Sigmoid colon (tissue), 4 donors: ENCODE data around the gene COBL.

Experiments used
- CTCF ChIP-seq, 4 experiments: fragments of 450-650 bp in 3 of 4; fragments of 200-600 bp in 1 of 4; IDR thresholded peaks; one replicate each; pipeline ENCODE4 v1.5.1; 2016 to 2019; ENCODE audit warnings: antibody characterized with exemption in 4 of 4, mild to moderate bottlenecking in 3 of 4, moderate library complexity in 2 of 4
- POLR2A ChIP-seq, 2 donors: fragments of 450-650 bp; IDR thresholded peaks; one replicate each; pipeline ENCODE4 v1.6.1; 2016; ENCODE audit warnings: antibody characterized with exemption in 2 of 2, mild to moderate bottlenecking in 2 of 2, moderate library complexity in 2 of 2
- POLR2AphosphoS5 ChIP-seq, 4 donors: sonication (generic); formaldehyde crosslinking; IDR thresholded peaks; one replicate each; pipeline ENCODE4 v1.6.1; 2017; ENCODE audit warnings: antibody characterized with exemption in 4 of 4

DNA sequence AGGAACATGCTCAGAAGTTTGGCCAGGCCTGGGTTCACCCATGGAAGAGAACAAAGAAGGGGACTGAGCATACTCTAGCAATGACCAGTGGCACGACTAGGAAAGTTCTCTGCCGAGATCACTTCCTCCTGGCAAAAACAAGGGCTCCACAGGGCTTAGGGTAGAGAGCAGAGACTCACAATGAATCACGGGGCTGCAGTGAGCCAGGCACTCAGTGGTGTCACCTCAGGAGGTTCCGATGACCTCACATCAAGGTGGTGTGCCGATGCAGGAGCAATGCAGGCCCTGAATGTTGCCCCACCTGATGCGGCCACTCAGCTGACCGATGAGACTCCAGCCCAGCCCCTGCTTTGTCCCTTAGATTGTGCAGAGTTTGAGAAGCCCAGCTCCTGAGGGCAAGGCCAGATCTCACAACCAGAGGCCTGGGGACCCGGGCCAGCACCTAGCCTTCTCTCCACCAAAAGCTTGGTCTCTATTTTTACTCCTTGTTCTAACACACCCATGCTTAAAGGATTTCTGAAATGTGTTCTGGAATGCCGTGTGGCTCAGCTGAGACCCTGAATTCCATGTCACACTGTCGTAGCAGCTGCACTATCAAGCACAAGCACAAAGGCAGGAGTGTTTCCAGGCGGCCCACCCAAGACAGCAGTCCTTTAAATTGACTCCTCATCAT lies 60.9 kb downstream of the COBL start:
- TF ChIP-seq CTCF (IDR thresholded peaks at IDR 0.05) (no peak), POLR2A (IDR thresholded peaks at IDR 0.05) (no peak), POLR2AphosphoS5 (IDR thresholded peaks at IDR 0.05) (no peak)
